Nucleus accumbens (tissue), 56 donors: ENCODE measurements around the gene ARTN.

Experiments
- DNase-seq, 56 donors: peaks; one replicate each; lab custom pipeline; 2025; lab: John Stamatoyannopoulos, UW

Gene ARTN

DNA sequence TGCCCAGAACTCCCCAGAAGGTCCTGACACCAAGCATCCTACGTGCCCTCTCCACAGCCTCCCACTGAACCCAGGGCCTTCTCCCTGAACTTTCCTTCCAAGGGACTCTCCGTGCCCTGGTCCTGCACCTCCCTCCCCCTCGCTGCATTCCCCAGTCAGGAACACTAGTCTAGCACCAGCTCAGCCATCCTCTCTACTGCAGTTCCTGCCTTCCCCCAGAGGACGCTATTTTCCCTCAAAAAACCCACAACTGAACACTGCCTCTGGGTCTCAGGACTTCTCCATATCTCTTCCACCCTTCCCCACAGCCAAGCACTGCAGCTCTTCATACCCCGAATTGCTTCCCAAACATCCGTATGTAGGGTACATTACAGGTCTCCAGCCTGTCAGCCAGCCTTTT lies 12.6 kb upstream of the ARTN start:
- no peak for DNase-seq

DNA sequence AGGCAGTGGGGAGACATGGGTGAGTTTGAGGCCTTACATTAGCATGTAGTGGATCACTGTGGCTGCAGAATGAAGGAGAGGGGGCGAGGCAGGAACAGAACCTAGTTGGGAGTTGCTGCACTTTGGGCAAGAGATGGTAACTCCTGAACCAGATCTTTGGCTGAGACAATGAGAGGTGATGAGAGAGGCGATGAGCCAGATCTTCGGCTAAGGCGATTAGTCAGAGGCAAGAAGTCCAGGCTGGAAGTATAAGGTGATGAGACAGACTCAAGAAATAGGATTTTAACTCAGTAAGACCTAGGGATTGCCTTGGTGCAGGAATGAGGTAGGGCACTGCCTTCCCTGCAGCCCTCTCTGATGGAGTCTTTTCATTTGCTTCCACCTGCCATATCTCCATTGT lies 9.1 kb upstream of the ARTN start:
- DNase-seq: no peak

DNA sequence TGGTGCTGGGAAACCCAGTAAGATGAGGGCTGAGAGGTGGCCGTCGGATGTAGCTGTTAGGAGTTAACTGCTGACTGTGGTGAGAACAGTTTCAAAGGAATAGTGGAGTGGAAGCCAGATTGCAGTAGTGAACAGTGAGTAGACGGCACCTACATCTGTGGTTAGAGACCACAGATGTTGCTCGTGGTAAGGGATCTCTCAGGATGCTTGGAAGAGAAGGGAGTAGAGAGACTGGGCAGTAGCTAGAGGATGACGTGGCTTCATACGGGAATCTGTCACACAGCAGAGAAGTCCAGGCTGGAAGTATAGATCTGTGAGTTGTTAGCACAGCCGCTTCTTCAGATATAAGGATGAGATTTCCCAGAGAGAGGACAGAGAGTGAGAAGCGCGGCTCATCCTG lies 7.8 kb upstream of the ARTN start:
- DNase-seq: no peak

DNA sequence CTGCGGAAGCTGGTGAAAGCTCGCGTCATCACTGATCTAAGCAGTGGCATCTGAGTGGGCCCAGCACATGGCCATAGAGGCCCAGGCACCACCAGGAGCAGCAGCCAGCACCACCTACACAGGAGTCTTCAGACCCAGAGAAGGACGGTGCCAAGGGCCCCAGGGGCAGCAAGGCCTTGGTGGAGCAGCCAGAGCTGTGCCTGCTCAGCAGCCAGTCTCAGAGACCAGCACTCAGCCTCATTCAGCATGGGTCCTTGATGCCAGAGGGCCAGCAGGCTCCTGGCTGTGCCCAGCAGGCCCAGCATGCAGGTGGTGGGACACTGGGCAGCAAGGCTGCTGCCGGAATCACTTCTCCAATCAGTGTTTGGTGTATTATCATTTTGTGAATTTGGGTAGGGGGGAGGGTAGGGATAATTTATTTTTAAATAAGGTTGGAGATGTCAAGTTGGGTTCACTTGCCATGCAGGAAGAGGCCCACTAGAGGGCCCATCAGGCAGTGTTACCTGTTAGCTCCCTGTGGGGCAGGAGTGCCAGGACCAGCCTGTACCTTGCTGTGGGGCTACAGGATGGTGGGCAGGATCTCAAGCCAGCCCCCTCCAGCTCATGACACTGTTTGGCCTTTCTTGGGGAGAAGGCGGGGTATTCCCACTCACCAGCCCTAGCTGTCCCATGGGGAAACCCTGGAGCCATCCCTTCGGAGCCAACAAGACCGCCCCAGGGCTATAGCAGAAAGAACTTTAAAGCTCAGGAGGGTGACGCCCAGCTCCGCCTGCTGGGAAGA lies 3.2 kb upstream of the ARTN start:
- DNase-seq: no peak

DNA sequence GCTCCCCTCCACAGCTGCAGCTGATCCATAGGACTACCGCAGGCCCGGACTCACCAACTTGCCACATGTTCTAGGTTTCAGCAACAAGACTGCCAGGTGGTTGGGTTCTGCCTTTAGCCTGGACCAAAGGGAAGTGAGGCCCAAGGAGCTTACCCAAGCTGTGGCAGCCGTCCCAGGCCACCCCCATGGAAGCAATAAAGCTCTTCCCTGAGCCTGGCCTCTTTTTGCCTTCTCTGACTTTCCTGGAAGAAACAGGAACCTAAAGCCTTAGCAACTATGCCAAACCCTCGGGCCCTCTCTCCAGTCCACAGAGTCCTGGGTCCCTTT lies 2.7 kb upstream of the ARTN start:
- DNase-seq: no peak

DNA sequence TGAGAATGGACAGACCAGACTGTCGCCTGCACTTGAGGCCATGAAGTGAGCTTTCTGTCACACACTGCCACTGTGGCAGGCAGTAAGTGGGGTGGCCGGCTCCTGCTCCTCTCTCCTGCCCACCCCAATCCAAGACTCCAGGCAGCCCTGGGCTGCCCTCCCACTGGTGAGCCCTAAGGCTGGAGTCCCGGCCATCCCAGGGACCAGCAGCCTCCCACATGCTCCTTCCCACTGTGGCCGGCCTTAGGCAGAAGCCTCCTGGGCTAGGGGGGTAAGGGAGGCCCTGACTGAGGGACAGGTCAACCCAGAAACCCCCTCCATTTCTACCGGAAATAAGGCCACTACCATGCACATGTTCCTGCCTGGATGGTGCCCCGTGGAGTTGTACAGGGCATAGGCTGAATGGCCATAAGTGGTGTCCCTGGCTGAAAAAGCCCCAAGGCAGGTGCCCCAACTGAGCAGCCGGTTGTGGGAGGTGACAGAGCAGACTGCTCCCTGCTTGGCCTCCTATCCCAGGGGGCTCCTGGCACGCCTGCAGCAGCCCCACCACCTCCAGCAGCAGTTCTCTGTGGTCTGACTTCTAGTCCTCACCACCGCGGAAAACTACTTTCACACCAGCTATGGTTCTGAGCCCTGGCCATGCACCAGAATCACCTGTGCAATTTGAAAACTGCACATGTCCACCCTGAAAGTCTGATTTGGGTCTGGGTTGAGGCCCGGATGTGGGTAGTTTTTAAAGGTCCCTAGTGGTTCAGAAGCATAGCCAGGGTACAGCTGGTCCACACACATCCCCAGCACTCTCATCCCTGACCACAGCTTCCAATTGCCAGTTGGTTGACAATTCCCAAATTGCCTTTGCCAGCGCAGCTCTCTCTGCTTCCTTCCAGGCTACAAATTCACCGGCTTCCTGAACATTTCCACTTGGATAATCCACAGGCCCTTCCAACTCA lies 1.6 kb upstream of the ARTN start:
- DNase-seq: no peak

DNA sequence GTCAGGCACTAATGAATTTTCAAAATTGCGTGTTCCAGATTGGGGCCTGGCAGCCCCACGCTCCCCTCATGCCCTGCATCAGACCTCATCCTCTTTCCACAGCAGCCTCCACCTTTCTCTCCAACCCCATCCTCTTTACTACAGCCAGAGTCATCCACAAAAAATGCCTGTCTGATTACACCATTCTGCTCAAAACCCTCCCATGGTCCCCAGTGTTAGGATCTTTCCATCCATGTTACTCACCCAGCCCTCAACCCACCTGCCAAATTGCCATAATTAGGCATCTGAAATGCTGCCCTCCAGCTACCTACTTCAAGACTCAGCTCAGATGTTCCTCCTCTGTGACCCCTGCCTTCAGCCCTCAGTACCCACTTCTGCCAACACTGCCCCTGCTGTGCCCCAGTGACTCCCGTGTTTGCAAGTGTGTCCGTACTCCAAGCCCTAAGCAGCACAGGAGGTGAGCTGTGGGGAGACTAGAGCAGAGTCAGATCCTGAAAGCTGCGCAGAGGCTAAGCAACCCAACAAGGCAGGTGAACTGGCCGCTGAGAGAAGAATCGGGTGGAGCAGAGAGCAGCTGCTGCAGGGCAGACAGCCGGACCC lies 715 bp upstream of the ARTN start:
- DNase-seq: no peak

DNA sequence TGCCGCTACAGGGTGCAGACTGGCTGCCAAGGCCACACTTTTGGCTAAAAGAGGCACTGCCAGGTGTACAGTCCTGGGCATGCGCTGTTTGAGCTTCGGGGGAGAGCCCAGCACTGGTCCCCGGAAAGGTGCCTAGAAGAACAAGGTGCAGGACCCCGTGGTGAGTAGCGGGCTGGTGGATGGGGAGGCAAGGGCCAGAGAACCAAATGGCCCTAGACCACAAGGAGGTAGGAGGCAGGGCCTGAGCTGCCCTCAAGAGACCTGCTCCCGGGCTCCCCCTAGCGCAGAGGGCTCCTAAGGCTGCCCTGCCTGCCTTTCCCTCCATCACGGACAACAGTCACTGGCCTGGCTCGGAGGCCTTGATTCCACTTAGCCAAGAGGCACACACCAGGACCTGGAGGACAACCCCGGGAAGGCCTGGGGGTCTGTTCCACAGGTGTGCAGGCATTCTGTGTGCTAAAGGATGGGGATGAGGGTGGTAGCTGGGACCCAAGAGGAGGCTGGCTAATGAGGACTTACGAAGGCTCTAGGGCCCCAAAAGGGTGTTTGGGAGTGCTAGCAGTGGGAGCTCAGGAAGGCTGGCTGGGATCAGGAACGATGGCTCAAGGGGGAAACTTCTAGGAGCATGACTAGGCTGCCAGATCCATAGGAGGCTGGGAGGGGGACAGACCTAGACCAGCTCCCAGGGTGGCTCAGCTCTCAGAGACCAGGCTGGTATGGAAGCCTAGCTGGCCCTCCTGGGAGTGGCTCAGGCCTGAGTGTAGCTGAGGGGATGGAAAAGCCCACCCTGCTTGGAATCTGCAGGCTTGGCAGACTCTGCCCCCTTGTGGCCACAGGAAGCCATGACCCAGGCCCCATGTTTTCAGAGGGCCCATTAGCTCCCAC lies 742 bp downstream of the ARTN start:
- peak in 33 of 56 donors; percentile 14 to 78 (median 37) for DNase-seq

DNA sequence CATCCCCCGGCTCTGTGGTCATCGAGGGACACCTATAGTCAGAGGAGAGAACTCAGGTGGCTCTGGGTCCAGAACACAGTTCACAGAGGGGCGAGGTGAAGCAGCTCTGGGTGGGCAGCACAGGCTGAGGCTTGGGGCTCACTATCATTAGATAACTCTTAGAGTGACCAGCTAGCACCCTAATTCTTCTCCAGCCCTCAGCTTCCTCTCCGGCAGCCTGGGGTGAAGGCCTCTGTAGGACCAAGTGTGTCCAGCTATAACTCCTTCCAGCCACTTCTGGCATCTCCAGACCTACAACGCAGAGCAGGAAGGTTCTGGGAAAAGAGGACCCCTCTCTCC lies 1.4 kb downstream of the ARTN start:
- DNase-seq: peak in 1 of 56 donors; percentile 29

DNA sequence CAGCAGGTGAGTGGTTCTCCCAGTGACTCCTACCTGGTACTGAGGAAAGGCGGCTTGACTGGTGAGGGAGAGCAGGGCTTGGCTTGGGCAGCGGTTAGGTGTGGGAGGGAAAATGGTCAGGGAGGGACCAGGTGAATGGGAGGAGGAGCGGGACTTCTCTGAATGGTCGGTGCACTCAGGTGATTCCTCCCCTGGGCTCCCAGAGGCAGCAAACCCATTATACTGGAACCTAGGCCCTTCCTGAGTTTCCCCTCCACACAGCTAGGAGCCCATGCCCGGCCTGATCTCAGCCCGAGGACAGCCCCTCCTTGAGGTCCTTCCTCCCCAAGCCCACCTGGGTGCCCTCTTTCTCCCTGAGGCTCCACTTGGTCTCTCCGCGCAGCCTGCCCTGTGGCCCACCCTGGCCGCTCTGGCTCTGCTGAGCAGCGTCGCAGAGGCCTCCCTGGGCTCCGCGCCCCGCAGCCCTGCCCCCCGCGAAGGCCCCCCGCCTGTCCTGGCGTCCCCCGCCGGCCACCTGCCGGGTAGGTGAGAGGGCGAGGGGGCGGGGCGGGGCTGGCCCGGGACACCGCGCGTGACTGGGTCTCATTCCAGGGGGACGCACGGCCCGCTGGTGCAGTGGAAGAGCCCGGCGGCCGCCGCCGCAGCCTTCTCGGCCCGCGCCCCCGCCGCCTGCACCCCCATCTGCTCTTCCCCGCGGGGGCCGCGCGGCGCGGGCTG lies 2.3 kb downstream of the ARTN start:
- peak in 2 of 56 donors; percentile 37 to 51 for DNase-seq

DNA sequence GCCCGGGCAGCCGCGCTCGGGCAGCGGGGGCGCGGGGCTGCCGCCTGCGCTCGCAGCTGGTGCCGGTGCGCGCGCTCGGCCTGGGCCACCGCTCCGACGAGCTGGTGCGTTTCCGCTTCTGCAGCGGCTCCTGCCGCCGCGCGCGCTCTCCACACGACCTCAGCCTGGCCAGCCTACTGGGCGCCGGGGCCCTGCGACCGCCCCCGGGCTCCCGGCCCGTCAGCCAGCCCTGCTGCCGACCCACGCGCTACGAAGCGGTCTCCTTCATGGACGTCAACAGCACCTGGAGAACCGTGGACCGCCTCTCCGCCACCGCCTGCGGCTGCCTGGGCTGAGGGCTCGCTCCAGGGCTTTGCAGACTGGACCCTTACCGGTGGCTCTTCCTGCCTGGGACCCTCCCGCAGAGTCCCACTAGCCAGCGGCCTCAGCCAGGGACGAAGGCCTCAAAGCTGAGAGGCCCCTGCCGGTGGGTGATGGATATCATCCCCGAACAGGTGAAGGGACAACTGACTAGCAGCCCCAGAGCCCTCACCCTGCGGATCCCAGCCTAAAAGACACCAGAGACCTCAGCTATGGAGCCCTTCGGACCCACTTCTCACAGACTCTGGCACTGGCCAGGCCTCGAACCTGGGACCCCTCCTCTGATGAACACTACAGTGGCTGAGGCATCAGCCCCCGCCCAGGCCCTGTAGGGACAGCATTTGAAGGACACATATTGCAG lies 3.0 kb downstream of the ARTN start:
- DNase-seq: peak in 15 of 56 donors; percentile 15 to 51 (median 25)

DNA sequence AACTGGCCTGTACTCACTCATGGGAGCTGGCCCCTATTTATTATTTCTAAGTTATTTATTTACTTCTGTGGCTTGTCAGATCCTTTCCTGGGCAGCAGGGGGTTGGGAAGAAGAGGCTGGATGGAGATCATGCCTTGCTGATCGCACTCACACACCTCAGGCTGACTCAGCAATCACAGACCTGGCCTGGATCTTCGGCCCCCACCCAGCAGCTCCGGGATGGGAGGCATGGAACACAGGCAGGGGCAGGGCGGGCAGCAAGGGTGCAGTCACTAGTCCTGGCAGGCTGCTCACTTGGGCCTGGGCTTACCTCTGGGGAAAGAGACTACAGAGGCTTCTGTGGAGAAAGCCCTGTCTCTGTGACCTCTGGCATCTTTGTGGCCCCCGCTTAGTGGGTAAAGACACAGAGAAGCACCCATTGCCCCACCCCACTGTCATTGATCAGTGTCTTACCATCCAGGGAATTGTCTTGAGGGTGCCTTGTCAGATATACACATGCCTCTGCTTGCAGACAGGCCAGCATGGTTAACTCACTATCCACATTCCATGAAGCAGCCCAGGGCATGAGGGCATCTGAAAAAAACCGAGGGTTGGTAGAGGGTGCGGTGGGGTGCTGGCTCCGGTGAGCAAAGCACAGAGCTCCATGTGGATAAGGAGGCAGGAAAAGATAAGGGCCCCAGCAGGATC lies 3.7 kb downstream of the ARTN start:
- no peak for DNase-seq

DNA sequence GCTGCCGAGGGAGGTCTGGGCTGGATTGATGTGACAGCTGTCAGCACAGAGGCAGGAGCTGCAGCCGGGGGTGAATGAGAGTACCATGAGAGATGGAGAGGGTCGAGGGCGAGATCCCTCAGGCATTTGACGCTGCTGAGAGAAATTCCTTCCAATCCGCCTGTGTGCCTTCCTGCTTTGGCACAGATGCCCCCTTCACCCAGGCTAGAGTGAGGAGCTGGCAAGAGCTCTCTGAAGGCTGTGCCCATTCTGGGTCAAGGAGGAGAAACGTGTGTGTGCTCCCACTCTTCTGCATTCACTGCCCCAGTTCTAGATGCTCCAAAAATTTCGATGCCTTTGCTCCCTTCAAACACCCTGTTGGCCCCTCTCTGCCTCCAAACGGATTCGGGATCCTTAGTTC lies 4.8 kb downstream of the ARTN start:
- DNase-seq: no peak

DNA sequence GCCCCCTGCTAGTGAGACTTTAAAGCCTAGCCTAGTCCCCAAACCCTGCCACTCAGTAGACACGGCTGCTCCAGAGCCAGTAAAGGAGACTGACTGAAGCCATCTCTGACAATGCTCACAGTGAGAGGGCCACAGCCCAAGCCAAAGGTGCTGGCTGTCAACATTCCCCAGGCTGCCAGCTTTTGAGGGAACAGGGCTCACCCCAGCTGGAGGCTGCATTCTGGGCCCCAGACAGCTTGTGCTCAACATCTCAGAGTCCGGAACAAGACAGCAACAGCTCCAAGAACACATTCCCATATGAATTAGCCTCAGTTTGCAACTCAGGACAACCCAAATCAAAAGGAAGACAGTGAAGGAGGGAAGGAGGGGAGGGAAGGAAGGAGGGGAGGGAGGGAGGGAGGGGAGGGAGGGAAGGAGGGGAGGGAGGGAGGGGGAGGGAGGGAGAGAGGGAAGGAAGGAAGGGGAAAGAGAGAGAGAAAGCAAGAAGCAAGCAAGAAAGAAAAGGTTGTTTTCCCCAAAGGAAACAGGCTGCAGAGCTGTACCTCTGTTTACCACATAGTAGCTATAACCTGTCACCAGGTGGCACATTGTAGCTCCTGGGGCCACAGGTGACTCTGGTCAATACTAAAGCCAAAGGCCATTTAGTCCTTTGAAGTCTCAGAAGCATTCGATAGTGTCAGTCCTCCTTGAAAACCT lies 5.4 kb downstream of the ARTN start:
- DNase-seq: peak in 6 of 56 donors; percentile 13 to 48 (median 28)

DNA sequence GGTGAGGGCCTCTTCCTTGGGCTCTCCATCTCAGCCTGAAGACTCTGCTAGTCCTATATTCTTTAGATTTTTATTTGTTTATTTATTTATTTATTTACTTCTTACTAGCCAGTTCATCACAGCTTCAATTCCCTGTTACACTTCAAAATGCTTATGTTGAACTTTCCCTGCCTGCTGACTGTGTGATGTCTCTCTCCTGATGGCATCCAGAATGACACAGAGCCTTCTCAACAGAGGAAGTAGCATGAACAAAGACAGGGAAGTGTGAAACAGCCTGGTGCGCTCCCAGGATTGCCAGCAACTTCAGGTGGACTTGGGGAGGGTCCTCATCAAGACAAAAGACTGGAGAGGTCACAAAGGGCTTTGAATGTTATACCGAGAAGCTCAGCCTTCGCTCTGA lies 8.8 kb downstream of the ARTN start:
- DNase-seq: no peak

DNA sequence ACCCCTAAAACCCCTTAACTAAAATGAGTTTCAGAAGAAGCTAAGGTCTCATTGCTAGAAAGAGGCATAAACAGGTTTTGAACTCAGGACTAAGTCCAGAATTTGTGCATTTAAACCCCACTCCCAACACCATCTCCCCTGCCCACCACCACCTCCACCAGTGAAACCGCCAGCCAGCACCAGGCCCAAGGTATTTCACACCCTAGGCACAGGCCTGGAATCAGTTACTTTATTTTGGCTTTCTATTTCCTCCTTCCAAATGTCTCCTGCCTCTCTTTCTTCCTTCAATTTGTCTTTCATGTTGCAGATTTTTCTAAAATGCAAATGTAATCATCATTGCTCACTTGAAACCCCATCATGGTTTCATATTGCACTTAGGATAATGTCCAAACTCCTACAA lies 11.3 kb downstream of the ARTN start:
- no peak for DNase-seq

DNA sequence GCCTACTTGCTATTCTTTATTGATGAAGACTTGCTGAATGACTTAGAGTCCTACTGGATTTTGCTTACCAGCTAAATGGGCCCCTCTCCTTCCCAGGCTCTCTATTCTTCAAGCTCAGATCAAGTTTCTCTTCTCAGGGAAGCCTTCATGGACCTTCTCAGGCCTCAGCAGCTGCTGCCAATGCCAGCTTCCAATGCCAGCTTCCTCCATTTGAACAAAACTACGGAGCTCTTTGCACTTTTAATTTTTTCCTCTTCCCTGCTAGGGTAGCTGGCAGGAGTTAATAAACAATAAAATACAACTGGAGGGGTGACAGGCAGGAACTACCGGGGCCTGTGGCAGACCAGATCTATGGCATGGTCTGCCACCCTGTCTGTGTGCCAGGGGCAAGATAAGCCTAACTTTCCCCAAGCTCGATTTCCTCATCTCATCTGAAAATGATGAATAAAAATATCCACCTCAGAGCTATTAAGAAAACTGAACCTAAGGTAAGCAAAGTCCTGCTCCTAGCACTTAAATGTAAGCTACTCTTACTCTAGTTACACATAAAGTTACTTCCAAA lies 12.2 kb downstream of the ARTN start:
- DNase-seq: no peak
